Embryonic facial prominence (tissue), 1 donor: ENCODE measurements around the gene DUS1L.

Source experiments
- DNase-seq: peaks from one replicate; pipeline ENCODE4 v3.0.0-alpha.2; 2016; ENCODE audit errors: extremely low spot score

The DUS1L gene

GRCh38 chr17:82100502-82101298 lies 35.1 kb upstream of the DUS1L start:
- no peak for DNase-seq

GRCh38 chr17:82098939-82099763 lies 33.5 kb upstream of the DUS1L start:
- no peak for DNase-seq

GRCh38 chr17:82098169-82098938 lies 32.8 kb upstream of the DUS1L start, which contains the start of gene FASN:
Gene FASN (minus strand): TSS chr17:82098236. CDS start chr17:82096445, 1,791 bp downstream.
- peak; percentile 88 for DNase-seq

DNA sequence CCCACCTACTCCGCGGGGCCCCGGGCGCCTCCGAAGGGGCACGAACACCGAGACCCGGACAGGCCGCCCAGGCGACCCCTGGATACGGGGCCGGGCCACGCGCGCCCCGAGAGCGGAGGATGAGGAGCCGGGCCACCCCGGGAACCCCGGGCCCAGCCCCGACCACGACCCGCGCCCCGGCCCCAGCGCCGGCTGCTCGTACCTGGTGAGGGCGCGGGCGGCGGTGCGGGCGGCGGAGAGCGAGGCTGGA lies 32.2 kb upstream of the DUS1L start:
- no peak for DNase-seq

DNA sequence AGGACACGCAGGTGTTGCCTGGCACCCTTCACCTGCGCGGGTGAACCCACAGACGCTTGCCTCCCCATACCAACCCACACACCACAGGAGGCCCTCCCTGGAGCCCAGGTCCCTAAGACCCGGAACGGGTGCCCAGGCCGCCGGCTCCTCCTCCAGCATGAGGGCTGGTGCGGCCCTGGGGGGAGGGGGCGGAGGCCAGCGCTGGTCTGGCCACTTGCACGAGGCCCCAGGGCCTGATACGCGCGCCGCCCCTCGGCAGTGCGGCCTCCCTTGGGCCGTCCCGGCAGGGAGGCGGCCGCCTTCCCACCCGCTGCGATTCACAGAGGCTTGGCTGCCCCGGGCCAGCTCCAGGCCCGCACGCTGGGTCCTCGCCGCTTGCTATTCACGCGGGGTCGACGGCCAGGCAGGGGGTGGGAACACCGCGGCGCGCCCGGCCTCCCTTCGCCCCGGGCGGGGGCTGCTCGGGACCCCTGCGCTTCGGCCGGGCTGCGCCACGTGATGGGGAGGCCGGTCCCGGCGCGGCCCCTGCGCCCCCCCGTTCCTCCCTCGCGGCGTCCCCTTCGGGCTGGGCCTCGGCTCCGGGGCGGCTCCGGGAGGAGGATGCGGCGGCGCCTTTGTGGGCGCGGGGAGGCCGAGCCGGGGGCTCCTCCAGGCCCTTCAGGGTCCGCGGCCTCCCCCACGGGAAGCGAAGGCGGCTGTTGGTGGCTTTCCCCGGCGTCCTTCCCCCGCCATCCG lies 31.7 kb upstream of the DUS1L start:
- DNase-seq, result no peak

DNA sequence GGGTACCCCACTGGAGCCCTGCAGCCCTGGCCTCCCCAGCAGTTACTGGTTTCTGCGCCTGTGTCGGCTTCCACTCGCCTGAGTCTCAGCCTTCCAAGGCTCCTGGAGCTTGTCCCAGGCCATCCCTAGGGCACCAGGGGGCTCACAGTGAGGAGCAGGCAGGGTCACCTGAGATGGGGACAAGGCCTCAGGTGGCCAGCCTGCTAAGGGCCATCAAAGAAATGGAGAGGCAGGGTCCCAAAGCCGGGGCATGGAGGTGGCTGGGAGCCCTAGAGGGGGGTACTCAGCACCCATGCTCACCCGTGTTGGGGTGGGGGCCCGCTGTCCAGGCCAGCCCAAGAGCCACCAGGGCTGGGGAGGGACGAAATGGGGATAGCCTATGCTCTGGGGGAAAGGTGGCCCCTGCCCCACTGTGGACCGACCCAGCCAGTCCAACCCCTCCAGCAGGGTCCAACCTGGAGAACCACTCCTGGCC lies 31.1 kb upstream of the DUS1L start:
- no peak for DNase-seq

GRCh38 chr17:82095777-82096708 lies 30.4 kb upstream of the DUS1L start:
- DNase-seq, result no peak

DNA sequence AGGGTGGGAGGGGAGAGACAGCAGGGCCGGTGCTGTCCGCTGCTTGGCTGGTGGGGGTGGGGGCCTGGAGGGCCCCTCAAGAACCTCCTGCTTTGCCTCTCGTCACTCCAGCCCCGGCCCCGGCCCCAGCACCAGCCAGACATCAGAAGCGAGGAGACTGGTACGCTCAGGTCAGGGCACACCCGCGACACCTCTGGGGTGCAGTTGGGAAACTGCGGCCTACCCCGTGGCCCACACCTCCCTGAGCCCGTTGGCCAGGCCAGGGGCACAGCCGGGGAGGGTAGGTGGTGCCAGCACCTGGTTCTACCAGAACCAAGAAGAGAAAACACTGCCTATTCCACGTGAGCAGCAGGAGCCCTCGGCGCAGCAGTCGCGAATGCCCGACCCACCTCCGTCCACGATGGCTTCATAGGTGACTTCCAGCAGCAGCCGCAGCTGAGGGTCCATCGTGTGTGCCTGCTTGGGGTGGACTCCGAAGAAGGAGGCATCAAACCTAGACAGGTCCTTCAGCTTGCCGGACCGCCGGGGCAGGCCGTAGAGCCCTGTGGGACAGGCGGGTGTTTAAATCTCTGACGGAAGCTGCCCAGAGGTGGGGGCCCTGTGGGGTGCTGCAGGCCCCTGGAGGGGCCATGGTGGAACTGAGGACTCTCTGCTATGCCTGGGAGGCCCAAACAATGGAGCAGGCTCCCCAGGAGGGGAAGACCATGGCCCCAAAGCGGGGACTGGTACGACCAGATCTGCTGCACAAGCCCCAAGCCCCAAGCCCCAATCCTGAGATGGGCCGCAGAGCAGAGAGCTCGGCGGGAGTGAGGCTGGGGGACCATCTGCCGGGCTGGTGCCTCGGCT lies 29.6 kb upstream of the DUS1L start:
- no peak for DNase-seq

- no peak for DNase-seq
Observed at GRCh38 chr17:82092995-82093751, 27.6 kb upstream of the DUS1L start.

GRCh38 chr17:82092628-82092994 lies 27.0 kb upstream of the DUS1L start:
- DNase-seq, result no peak

DNA sequence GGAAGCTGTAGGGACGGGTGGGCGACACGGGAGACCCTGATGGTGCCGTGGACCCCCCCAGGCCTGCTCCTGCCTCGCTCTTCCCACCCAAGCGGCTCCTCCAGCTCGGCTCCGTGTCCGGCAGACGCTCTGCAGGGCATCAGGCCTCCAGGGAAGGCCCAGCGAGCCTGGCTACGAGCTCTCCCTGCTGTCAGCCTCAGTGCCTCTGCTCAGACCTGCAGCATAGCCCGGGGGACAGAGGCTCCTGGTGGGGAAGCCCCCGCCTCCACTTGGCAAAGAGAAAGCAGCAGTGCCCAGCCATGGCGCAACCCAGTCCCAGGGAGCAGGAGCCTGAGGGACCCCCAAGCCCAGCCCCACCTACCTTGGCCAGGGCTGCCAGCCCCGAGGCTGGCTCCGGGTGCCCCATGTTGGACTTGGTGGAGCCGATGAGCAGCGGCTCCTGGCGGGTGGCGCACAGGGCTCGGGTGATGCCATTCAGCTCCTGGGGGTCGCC lies 26.5 kb upstream of the DUS1L start:
- no peak for DNase-seq

DNA sequence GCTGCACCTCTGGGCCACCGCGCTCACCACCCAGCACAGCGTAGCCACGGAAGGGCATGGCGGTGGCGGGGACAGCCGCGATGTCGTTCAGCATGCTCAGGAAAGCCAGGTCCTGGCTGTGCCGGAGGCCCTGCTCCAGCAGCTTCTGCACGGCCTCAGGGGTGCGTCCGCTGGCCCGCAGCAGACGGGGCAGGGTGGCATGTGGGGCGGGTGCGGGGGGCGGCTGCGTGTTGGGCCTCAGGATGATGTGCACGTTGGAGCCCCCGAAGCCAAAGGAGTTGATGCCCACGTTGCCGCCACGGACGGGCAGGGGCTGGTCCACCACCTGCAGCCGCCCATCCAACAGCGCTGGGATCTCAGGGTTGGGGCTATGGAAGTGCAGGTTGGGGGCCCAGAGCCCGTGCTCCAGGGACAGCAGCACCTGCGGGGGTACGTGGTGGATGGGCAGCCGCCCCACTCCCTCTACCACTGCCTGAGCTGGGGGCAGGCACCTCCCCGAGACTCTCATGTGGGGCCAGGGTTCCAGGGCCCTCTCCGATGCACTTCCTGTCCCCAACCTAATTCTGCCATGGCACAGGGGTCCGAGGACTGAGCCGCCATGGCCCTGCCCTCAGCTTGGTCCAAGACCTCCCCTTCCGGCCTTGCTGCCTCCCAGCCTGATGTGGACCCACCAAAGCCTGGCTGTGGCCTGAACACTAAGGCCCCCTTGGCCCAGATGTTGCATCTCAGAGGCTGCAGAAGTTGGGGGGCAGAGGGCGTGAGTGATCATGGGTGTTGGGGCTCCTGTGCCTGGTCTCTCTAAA lies 25.9 kb upstream of the DUS1L start:
- DNase-seq, result no peak

DNA sequence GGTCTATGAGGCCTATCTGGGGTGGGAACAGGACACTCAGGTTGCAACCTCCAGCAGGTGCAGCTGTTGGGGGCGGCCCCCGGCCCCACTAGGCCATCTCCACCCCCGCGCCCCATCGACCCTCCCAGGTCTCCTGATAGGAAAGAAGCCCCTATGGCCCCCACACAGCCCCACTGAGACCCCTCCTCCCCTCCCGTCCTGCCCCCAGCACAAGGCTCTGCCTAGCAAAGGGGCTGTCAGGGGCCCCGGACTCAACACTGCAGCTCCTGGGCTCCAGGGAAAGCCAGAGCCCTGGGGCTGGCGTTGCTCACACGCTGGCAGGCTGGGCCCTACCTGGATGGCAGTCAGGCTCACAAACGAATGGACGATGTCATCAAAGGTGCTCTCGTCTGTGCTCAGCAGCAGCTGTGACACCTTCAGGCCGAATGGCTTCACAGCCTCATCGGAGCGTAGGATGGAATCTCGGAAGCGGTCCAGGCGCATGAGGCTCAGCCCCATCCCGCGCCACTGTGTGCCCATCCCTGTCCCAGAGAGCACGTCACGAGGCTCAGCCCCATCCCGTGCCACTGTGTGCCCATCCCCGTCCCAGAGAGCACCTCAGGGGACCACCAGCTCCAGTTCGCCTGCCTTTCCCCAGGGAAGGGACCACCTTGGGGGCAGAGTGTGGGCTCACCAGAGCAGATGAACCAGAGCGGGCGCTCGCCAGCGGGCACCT lies 25.1 kb upstream of the DUS1L start:
- DNase-seq, result no peak

DNA sequence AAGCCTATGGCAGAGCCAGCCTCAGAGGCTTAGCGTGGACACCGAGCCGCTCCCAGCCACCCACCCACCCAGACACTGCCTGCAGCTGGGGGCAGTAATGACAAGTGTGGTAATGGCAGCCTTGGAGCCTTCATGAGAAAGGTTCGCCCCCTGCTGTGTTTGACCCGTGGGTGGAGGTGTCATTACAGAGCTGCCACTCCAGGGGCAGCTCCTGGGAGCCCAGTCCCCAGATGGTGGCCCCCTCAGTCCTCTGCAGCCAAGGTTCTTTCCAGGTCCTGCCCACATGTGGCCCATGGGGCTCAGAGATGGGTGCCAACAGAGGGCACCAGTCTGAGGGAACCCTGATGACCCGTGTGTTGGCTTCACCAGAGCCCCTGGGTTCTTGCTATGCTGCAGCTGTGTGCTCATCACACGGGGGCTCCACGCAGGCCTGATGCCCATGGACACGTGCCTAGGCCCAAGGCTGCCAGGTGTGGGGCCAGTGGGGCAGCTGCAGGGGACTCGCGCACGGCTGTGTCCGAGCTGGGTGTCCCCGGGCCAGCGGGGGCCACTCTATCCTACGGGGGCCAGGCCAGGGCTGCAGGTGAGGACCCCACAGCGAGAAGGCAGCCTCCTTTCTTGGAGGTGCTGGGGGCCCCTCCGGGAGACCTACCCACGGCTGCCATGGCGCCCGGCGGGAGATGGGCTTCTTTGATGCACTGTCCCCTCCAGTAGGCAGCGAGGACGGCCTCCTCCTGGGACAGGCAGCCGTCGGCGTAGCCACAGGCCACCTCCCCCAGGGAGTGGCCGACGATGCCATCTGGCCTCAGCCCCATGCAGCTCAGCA lies 24.3 kb upstream of the DUS1L start:
- DNase-seq, result no peak

- DNase-seq, result no peak
Observed at GRCh38 chr17:82088838-82089722, 23.5 kb upstream of the DUS1L start.
